ENCODE measurements around the gene NSMF.

NSMF gene

DNA sequence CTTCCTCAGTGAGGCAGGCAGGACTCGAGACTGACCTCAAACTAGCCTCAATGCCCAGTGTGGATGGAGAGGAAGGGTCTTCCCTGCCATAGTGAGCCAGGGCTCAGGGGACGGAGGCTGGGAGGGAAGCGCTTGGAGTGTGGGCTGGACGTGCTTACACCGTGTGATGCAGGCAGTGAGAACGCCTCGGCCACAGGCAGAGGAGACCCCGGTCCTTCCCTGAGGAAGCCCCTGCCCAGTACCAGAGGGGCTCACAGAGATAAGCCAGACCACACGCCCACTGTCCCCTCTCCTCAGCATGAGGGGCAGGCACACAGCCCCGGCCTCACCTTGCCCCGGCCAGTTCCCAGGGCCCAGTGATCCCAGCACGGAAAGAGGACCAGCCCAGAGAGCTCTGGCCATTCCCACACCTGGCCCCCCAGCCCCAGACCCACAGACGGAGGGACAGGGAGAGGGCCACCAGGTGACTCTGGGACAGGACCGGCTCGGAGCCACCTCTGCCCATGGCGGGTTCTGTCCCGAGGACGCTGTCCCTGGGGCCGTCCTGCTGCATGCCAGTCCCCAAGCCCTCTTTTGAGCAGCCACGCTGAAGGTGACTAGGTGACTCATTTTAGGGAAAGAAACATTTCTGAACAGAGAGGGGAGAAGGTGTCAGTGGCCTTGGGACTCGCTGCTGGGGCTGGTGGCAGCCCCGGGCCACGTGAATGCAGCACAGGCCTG, 6.0 kb upstream of the NSMF start:
- no peak overlapping the region for H3K27ac Mint-ChIP-seq
- TF ChIP-seq, protein P1, sequence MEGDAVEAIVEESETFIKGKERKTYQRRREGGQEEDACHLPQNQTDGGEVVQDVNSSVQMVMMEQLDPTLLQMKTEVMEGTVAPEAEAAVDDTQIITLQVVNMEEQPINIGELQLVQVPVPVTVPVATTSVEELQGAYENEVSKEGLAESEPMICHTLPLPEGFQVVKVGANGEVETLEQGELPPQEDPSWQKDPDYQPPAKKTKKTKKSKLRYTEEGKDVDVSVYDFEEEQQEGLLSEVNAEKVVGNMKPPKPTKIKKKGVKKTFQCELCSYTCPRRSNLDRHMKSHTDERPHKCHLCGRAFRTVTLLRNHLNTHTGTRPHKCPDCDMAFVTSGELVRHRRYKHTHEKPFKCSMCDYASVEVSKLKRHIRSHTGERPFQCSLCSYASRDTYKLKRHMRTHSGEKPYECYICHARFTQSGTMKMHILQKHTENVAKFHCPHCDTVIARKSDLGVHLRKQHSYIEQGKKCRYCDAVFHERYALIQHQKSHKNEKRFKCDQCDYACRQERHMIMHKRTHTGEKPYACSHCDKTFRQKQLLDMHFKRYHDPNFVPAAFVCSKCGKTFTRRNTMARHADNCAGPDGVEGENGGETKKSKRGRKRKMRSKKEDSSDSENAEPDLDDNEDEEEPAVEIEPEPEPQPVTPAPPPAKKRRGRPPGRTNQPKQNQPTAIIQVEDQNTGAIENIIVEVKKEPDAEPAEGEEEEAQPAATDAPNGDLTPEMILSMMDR (IDR thresholded peaks at IDR 0.05; ENCODE audit: unreplicated experiment in 3 of 3) = no peak

GRCh38 chr9:137464291-137464999, 5.3 kb upstream of the NSMF start:
- Mint-ChIP-seq H3K4me1 (no peaks in the 10 kb centered on the region), H3K36me3 (ENCODE audit: low read depth) (no peaks in the 10 kb centered on the region), H3K9me3 (no peaks in the 10 kb centered on the region), H3K27me3 (ENCODE audit: low read depth) (peaks cover 21% of the 10 kb centered on the region), H3K4me3 (no peak overlapping the region), H3K27ac (no peak overlapping the region)
- TF ChIP-seq, protein P1 (IDR thresholded peaks at IDR 0.05; ENCODE audit: unreplicated experiment in 3 of 3) = no peak

More for the DNA sequence above, 6.0 kb upstream of the NSMF start:
- H3K27me3 Mint-ChIP-seq (ENCODE audit: low read depth) = peaks cover 21% of the 10 kb centered on the region
- no peaks in the 10 kb centered on the region for H3K4me1 Mint-ChIP-seq
- no peak overlapping the region for H3K4me3 Mint-ChIP-seq
- no peaks in the 10 kb centered on the region for H3K36me3 Mint-ChIP-seq (ENCODE audit: low read depth)
- no peaks in the 10 kb centered on the region for H3K9me3 Mint-ChIP-seq

DNA sequence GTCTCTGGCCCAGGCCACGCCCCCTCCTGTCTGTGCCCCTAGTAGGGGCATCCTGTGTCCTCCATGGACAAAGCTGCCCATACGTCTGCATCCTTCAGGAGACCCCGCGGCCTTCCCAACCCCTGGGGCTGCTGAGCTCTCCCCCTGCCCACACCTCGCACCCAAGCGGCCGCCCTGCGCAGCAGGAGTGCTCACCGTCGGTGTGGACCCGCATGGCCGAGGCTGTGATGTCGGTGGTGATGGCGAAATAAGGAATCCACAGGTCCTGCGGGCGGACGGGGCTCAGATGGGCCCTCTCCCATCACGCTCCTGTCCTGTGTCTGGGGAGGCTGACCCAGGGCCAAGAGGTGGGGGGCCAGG, 4.8 kb upstream of the NSMF start:
- TF ChIP-seq, protein P1 (IDR thresholded peaks at IDR 0.05; ENCODE audit: unreplicated experiment in 3 of 3) = no peak
- no peaks in the 10 kb centered on the region for H3K9me3 Mint-ChIP-seq
- H3K27me3 Mint-ChIP-seq (ENCODE audit: low read depth) = peaks cover 18% of the 10 kb centered on the region
- no peaks in the 10 kb centered on the region for H3K4me1 Mint-ChIP-seq
- no peaks in the 10 kb centered on the region for H3K36me3 Mint-ChIP-seq (ENCODE audit: low read depth)
- H3K27ac Mint-ChIP-seq = no peak overlapping the region
- no peak overlapping the region for H3K4me3 Mint-ChIP-seq

- Mint-ChIP-seq H3K27ac (no peak overlapping the region), H3K27me3 (ENCODE audit: low read depth) (peaks cover 16% of the 10 kb centered on the region), H3K9me3 (no peaks in the 10 kb centered on the region), H3K36me3 (ENCODE audit: low read depth) (no peaks in the 10 kb centered on the region), H3K4me1 (no peaks in the 10 kb centered on the region), H3K4me3 (no peak overlapping the region)
- TF ChIP-seq, protein P1 (IDR thresholded peaks at IDR 0.05; ENCODE audit: unreplicated experiment in 3 of 3) = no peak
These were observed 4.1 kb upstream of the NSMF start for GRCh38 chr9:137462986-137463930.

DNA sequence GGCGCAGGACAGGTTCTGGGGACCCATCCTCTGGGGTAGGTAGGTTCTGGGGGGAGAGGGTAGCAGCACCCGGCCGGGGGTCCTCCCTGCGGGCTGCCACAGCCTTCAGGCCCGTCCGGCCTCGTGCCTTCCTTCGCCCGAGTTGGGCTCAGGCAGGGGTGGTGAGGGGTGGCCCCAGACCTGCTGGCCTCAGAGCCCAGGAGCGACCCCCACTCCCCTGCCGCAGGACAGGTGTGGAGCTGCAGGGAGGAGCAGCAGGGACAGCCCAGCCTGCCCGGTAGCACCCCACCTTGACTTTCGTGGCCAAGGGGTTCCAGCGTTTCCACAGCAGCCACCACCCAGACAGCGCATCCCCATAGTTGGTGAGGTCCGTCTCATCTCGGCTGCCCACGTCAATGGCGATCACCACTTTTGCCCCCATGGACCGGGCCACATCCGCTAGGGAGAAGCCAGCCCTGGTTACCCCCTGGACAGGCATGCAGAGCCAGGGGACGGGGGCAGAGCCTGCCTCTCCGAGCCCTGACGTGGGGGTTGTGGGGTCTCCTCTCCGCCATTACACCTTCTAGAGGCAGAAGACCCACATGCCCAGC, 3.4 kb upstream of the NSMF start:
- TF ChIP-seq, protein P1 (IDR thresholded peaks at IDR 0.05; ENCODE audit: unreplicated experiment in 3 of 3) = no peak
- H3K27me3 Mint-ChIP-seq (ENCODE audit: low read depth) = peaks cover 15% of the 10 kb centered on the region
- no peak overlapping the region for H3K27ac Mint-ChIP-seq
- no peaks in the 10 kb centered on the region for H3K36me3 Mint-ChIP-seq (ENCODE audit: low read depth)
- no peaks in the 10 kb centered on the region for H3K9me3 Mint-ChIP-seq
- H3K4me3 Mint-ChIP-seq = no peak overlapping the region
- no peaks in the 10 kb centered on the region for H3K4me1 Mint-ChIP-seq
